ENCODE measurements around the gene LRRC1.

The LRRC1 gene

DNA sequence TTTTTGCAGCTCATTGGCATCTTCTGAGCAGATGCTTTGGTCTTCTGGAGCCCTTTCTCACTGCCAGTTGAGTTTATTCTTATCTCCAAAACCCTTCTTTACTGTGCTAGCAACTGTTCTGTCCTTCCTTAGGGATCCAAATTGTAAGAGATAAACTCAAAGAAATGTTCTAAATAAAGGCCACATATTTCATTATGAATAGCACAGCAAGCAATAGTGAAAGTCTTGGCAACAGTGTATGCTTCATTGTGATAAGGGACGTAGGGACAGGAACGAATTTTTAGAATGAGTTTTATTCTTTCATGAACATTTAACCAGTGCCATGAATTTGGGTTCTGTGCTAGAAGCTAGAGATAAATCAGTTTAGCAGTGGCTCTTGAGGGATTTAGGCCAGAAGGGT is 61.1 kb downstream of the LRRC1 start:
- peaks cover 2% of the 10 kb centered on the region for H3K4me1 ChIP-seq (ENCODE audit: insufficient read depth, insufficient read length)

GRCh38 chr6:53857318-53858094 is 62.7 kb downstream of the LRRC1 start:
- Histone ChIP-seq H3K4me1 (ENCODE audit: insufficient read depth, insufficient read length) (peaks cover 2% of the 10 kb centered on the region), H3K4me3 (ENCODE audit: insufficient read length, low read depth) (no peak overlapping the region), H3K9ac (ENCODE audit: insufficient read length, low read depth) (no peak overlapping the region), H3K36me3 (ENCODE audit: insufficient read depth, insufficient read length, low read length) (no peaks in the 10 kb centered on the region), H3K27me3 (ENCODE audit: insufficient read depth, insufficient read length) (no peaks in the 10 kb centered on the region), H3K9me3 (ENCODE audit: insufficient read depth, low read length) (no peaks in the 10 kb centered on the region)
- peak; percentile 3 for DNase-seq (ENCODE audit: low read depth, low spot score)
- no peak for TF ChIP-seq YY1 (IDR thresholded peaks at IDR 0.05; ENCODE audit: insufficient read depth, insufficient read length)
- no peak for TF ChIP-seq ZNF274 (IDR thresholded peaks at IDR 0.05; ENCODE audit: low read depth, low read length)
- no peak for TF ChIP-seq SUZ12 (IDR thresholded peaks at IDR 0.05; ENCODE audit: extremely low read depth, insufficient read depth, insufficient read length)

More for the DNA sequence above, 61.1 kb downstream of the LRRC1 start:
- no peaks in the 10 kb centered on the region for H3K27me3 ChIP-seq (ENCODE audit: insufficient read depth, insufficient read length)
- DNase-seq (ENCODE audit: low read depth, low spot score) = no peak
- H3K9ac ChIP-seq (ENCODE audit: insufficient read length, low read depth) = no peak overlapping the region
- no peak overlapping the region for H3K4me3 ChIP-seq (ENCODE audit: insufficient read length, low read depth)
- H3K36me3 ChIP-seq (ENCODE audit: insufficient read depth, insufficient read length, low read length) = no peaks in the 10 kb centered on the region
- TF ChIP-seq YY1 (IDR thresholded peaks at IDR 0.05; ENCODE audit: insufficient read depth, insufficient read length) = no peak
- TF ChIP-seq ZNF274 (IDR thresholded peaks at IDR 0.05; ENCODE audit: low read depth, low read length) = no peak
- TF ChIP-seq SUZ12 (IDR thresholded peaks at IDR 0.05; ENCODE audit: extremely low read depth, insufficient read depth, insufficient read length) = no peak
- H3K9me3 ChIP-seq (ENCODE audit: insufficient read depth, low read length) = no peaks in the 10 kb centered on the region

DNA sequence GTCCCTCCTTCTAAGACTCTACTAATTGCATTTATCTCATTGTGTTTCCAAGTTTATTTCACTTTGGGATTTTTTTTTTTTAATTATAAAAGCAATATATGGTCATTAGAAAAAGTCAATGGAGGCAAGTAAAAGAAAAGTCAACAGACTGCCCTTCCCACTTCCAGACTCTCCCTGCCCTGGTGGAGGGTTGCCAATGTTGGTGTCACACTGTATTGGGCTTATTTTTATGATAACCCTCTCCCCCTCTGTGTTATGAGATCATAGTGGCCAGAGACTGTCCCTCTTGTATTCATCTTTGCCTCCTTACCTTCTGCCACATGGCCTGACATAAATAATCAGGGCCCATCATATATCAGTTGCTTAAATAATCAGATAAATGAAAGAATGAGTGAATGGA is 63.4 kb downstream of the LRRC1 start:
- H3K9ac ChIP-seq (ENCODE audit: insufficient read length, low read depth) = no peak overlapping the region
- no peak overlapping the region for H3K4me3 ChIP-seq (ENCODE audit: insufficient read length, low read depth)
- H3K4me1 ChIP-seq (ENCODE audit: insufficient read depth, insufficient read length) = peaks cover 2% of the 10 kb centered on the region
- no peaks in the 10 kb centered on the region for H3K36me3 ChIP-seq (ENCODE audit: insufficient read depth, insufficient read length, low read length)
- H3K27me3 ChIP-seq (ENCODE audit: insufficient read depth, insufficient read length) = no peaks in the 10 kb centered on the region
- TF ChIP-seq SUZ12 (IDR thresholded peaks at IDR 0.05; ENCODE audit: extremely low read depth, insufficient read depth, insufficient read length) = no peak
- no peak for TF ChIP-seq ZNF274 (IDR thresholded peaks at IDR 0.05; ENCODE audit: low read depth, low read length)
- no peak for TF ChIP-seq YY1 (IDR thresholded peaks at IDR 0.05; ENCODE audit: insufficient read depth, insufficient read length)
- no peaks in the 10 kb centered on the region for H3K9me3 ChIP-seq (ENCODE audit: insufficient read depth, low read length)
- DNase-seq (ENCODE audit: low read depth, low spot score) = no peak

DNA sequence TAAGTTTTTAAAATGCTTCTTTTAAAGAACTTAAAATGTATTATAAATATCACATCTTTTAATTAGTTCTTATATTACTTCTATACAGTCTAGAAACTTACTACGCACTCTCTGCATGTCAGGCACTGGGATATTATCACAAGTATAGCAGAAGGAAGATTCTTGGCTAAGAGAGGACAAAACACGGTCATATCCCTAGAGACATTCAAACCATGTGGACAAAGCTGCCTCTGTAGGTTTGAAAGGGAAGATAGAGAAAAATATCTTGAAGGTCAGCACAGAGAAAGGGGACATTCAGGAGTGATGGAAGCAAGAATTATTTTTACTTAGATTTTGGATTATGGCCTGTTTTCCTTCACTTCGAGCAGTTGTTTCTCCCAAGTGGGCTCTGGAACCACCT is 64.1 kb downstream of the LRRC1 start:
- no peaks in the 10 kb centered on the region for H3K9me3 ChIP-seq (ENCODE audit: insufficient read depth, low read length)

DNA sequence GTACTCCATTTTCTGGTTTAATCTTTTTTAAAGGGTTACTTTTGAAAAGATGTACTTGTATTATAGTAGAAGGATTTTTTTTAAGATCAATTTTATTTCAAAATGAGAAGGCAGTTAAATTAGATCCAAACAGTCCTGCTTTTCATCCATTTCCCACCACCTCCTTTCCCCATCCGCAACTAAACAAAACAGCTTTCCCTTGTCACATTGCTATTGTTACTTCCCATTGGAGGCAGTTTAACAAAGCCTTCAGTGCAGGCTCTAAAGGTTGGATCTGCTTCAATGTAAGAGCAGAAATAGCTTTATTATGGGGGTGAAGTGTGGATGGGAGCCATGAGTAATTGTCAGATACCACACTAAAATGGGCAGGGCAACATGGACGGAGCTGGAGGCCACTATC is 65.7 kb downstream of the LRRC1 start:
- H3K9me3 ChIP-seq (ENCODE audit: insufficient read depth, low read length) = no peaks in the 10 kb centered on the region

More for the DNA sequence above, 64.1 kb downstream of the LRRC1 start:
- Histone ChIP-seq H3K4me3 (ENCODE audit: insufficient read length, low read depth) (no peak overlapping the region), H3K27me3 (ENCODE audit: insufficient read depth, insufficient read length) (no peaks in the 10 kb centered on the region), H3K4me1 (ENCODE audit: insufficient read depth, insufficient read length) (peaks cover 2% of the 10 kb centered on the region), H3K36me3 (ENCODE audit: insufficient read depth, insufficient read length, low read length) (no peaks in the 10 kb centered on the region), H3K9ac (ENCODE audit: insufficient read length, low read depth) (no peak overlapping the region)
- no peak for DNase-seq (ENCODE audit: low read depth, low spot score)
- TF ChIP-seq ZNF274 (IDR thresholded peaks at IDR 0.05; ENCODE audit: low read depth, low read length) = no peak
- no peak for TF ChIP-seq SUZ12 (IDR thresholded peaks at IDR 0.05; ENCODE audit: extremely low read depth, insufficient read depth, insufficient read length)
- TF ChIP-seq YY1 (IDR thresholded peaks at IDR 0.05; ENCODE audit: insufficient read depth, insufficient read length) = no peak

DNA sequence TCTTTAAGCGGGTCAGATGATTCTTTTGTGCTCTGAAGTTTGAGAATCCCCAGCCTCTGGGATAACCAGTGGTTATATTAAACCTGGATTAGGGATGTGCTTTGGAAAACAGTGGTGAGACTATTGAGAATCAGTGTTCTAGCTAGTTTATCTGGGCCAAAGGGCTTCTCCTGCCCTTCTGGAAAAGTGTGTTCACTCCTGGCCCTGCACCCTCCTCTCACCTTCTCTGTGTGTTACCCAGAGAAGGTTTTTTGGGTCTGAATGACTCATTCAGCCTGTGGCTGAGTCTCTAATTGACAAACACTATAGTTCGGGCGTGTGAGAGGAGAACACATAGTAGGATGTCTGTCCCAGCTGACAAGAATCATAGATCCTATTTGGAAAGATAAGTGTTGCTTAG is 66.7 kb downstream of the LRRC1 start:
- H3K4me1 ChIP-seq (ENCODE audit: insufficient read depth, insufficient read length) = peaks cover 2% of the 10 kb centered on the region
- no peaks in the 10 kb centered on the region for H3K9me3 ChIP-seq (ENCODE audit: insufficient read depth, low read length)
- TF ChIP-seq ZNF274 (IDR thresholded peaks at IDR 0.05; ENCODE audit: low read depth, low read length) = no peak
- TF ChIP-seq SUZ12 (IDR thresholded peaks at IDR 0.05; ENCODE audit: extremely low read depth, insufficient read depth, insufficient read length) = no peak
- TF ChIP-seq YY1 (IDR thresholded peaks at IDR 0.05; ENCODE audit: insufficient read depth, insufficient read length) = no peak
- no peaks in the 10 kb centered on the region for H3K27me3 ChIP-seq (ENCODE audit: insufficient read depth, insufficient read length)
- H3K36me3 ChIP-seq (ENCODE audit: insufficient read depth, insufficient read length, low read length) = no peaks in the 10 kb centered on the region
- no peak overlapping the region for H3K9ac ChIP-seq (ENCODE audit: insufficient read length, low read depth)
- DNase-seq (ENCODE audit: low read depth, low spot score) = no peak
- no peak overlapping the region for H3K4me3 ChIP-seq (ENCODE audit: insufficient read length, low read depth)

More for the DNA sequence above, 65.7 kb downstream of the LRRC1 start:
- H3K9ac ChIP-seq (ENCODE audit: insufficient read length, low read depth) = no peak overlapping the region
- no peak for DNase-seq (ENCODE audit: low read depth, low spot score)
- peaks cover 2% of the 10 kb centered on the region for H3K4me1 ChIP-seq (ENCODE audit: insufficient read depth, insufficient read length)
- no peaks in the 10 kb centered on the region for H3K36me3 ChIP-seq (ENCODE audit: insufficient read depth, insufficient read length, low read length)
- TF ChIP-seq ZNF274 (IDR thresholded peaks at IDR 0.05; ENCODE audit: low read depth, low read length) = no peak
- no peak for TF ChIP-seq SUZ12 (IDR thresholded peaks at IDR 0.05; ENCODE audit: extremely low read depth, insufficient read depth, insufficient read length)
- TF ChIP-seq YY1 (IDR thresholded peaks at IDR 0.05; ENCODE audit: insufficient read depth, insufficient read length) = no peak
- H3K27me3 ChIP-seq (ENCODE audit: insufficient read depth, insufficient read length) = no peaks in the 10 kb centered on the region
- no peak overlapping the region for H3K4me3 ChIP-seq (ENCODE audit: insufficient read length, low read depth)

GRCh38 chr6:53862662-53863462 is 68.1 kb downstream of the LRRC1 start:
- Histone ChIP-seq H3K9ac (ENCODE audit: insufficient read length, low read depth) (no peak overlapping the region), H3K36me3 (ENCODE audit: insufficient read depth, insufficient read length, low read length) (no peaks in the 10 kb centered on the region), H3K4me1 (ENCODE audit: insufficient read depth, insufficient read length) (no peaks in the 10 kb centered on the region), H3K27me3 (ENCODE audit: insufficient read depth, insufficient read length) (no peaks in the 10 kb centered on the region), H3K9me3 (ENCODE audit: insufficient read depth, low read length) (no peaks in the 10 kb centered on the region), H3K4me3 (ENCODE audit: insufficient read length, low read depth) (no peak overlapping the region)
- TF ChIP-seq SUZ12 (IDR thresholded peaks at IDR 0.05; ENCODE audit: extremely low read depth, insufficient read depth, insufficient read length) (no peak), YY1 (IDR thresholded peaks at IDR 0.05; ENCODE audit: insufficient read depth, insufficient read length) (no peak), ZNF274 (IDR thresholded peaks at IDR 0.05; ENCODE audit: low read depth, low read length) (no peak)
- no peak for DNase-seq (ENCODE audit: low read depth, low spot score)

Measured in NT2/D1 (cell line).